ENCODE measurements around the gene EPB41L2.

- TF ChIP-seq CTCF (IDR thresholded peaks at IDR 0.05; ENCODE audit: poor library complexity), result no peak
- TF ChIP-seq EZH2phosphoT487 (IDR thresholded peaks at IDR 0.05; ENCODE audit: low read depth, severe bottlenecking, unreplicated experiment), result no peak
These were observed 209.4 kb downstream of the EPB41L2 start for GRCh38 chr6:130853555-130854183.
